Measurements from ENCODE around the gene CCDC69.

The CCDC69 gene

GRCh38 chr5:151142933-151143332 is 81.0 kb downstream of the CCDC69 start:
- no peak for DNase-seq (ENCODE audit: low read depth)

- peak; percentile 20 for DNase-seq (ENCODE audit: low read depth)
These were observed 82.4 kb downstream of the CCDC69 start for GRCh38 chr5:151141535-151141934.

- DNase-seq (ENCODE audit: low read depth) = no peak
These were observed 83.0 kb downstream of the CCDC69 start for GRCh38 chr5:151140686-151141459.

GRCh38 chr5:151139646-151140045 is 84.2 kb downstream of the CCDC69 start:
- no peak for DNase-seq (ENCODE audit: low read depth)

- no peak for DNase-seq (ENCODE audit: low read depth)
These were observed 84.9 kb downstream of the CCDC69 start for GRCh38 chr5:151139015-151139414.

GRCh38 chr5:151138114-151138513 is 85.8 kb downstream of the CCDC69 start:
- DNase-seq (ENCODE audit: low read depth) = no peak

- no peak for DNase-seq (ENCODE audit: low read depth)
These were observed 86.6 kb downstream of the CCDC69 start for GRCh38 chr5:151137067-151137825.

- no peak for DNase-seq (ENCODE audit: low read depth)
These were observed 89.7 kb downstream of the CCDC69 start for GRCh38 chr5:151134228-151134627.

- DNase-seq (ENCODE audit: low read depth) = no peak
These were observed 90.9 kb downstream of the CCDC69 start for GRCh38 chr5:151132963-151133362.
